Sigmoid colon (tissue), 7 donors: ENCODE results near the gene MBD2. TPM values are rescaled to one million over a fixed set of nuclear protein-coding genes. Genes with fewer than 3 reads are reported as not detected.

ENCODE experiments used
- DNase-seq: peaks from one replicate; pipeline ENCODE4 v3.0.0-alpha.2; 2019
- H3K27ac ChIP-seq, 4 donors: fragments of 200-600 bp; sonication (generic); one replicate each; pipeline ENCODE4 v1.5.1; 2016 to 2019; ENCODE audit warnings: mild to moderate bottlenecking in 1 of 4
- H3K27me3 ChIP-seq, 3 donors: fragments of 200-600 bp; sonication (generic); one replicate each; pipeline ENCODE4 v1.5.1; 2019; ENCODE audit warnings: mild to moderate bottlenecking in 1 of 3
- H3K36me3 ChIP-seq, 4 donors: fragments of 200-600 bp; sonication (generic); one replicate each; pipeline ENCODE4 v1.5.1; 2016 to 2019
- H3K4me1 ChIP-seq, 4 donors: fragments of 200-600 bp; sonication (generic); one replicate each; pipeline ENCODE4 v1.5.1; 2017 to 2019
- H3K4me3 ChIP-seq, 4 donors: fragments of 200-600 bp; sonication (generic); one replicate each; pipeline ENCODE4 v1.5.1; 2017 to 2019; ENCODE audit warnings: mild to moderate bottlenecking in 2 of 4, moderate library complexity in 1 of 4
- H3K9me3 ChIP-seq, 4 donors: fragments of 200-600 bp in 3 of 4; sonication (generic) in 3 of 4; one replicate each; pipeline versions ENCODE4 v1.5.1 to v1.6.1; 2013 to 2019
- EP300 ChIP-seq, 4 donors: sonication (generic); formaldehyde crosslinking; IDR thresholded peaks; one replicate each; pipeline ENCODE4 v1.6.1; 2017; ENCODE audit warnings: antibody characterized with exemption in 4 of 4
- POLR2A ChIP-seq, 2 donors: fragments of 450-650 bp; IDR thresholded peaks; one replicate each; pipeline ENCODE4 v1.6.1; 2016; ENCODE audit warnings: antibody characterized with exemption in 2 of 2, mild to moderate bottlenecking in 2 of 2, moderate library complexity in 2 of 2
- POLR2AphosphoS5 ChIP-seq, 4 donors: sonication (generic); formaldehyde crosslinking; IDR thresholded peaks; one replicate each; pipeline ENCODE4 v1.6.1; 2017; ENCODE audit warnings: antibody characterized with exemption in 4 of 4
- WGBS, 2 donors: extraction: QIAGEN DNeasy Blood & Tissue Kit; methylation state at CpG; one replicate each; pipeline ENCODE4 v1.1.7; 2013; 5-methylcytosine and 5-hydroxymethylcytosine counted together
- intact Hi-C: fragments of 100-400 bp; cut with DNase I; formaldehyde crosslinking; loops from one replicate; pipeline ENCODE4 v1.15.1; 2023
- polyA plus RNA-seq, 3 donors: library from polyadenylated mRNA; stranded (reverse); fragments of 200-250 nt; gene quantifications; one replicate each; pipeline ENCODE4 v1.2.3, GENCODE V29; 2013
- total RNA-seq, 4 donors: library from RNA; depleted of rRNA; stranded (reverse); fragments of >200 nt; gene quantifications; one replicate each; pipeline ENCODE4 v1.1.0, GENCODE V29; 2016
- TF ChIP-seq, protein P1 (sequence below), 4 experiments: fragments of 450-650 bp in 3 of 4; fragments of 200-600 bp in 1 of 4; IDR thresholded peaks; one replicate each; pipeline ENCODE4 v1.5.1; 2016 to 2019; ENCODE audit warnings: antibody characterized with exemption in 4 of 4, mild to moderate bottlenecking in 3 of 4, moderate library complexity in 2 of 4
- donor health status: healthy with polysubstance abuse.
- donor health status: Bipolar disorder and iron deficiency.
- donor health status: healthy.

Gene MBD2
- total and polyA plus RNA-seq, 7 donors = 21.4 to 36.7 (median 32.1) TPM

DNA sequence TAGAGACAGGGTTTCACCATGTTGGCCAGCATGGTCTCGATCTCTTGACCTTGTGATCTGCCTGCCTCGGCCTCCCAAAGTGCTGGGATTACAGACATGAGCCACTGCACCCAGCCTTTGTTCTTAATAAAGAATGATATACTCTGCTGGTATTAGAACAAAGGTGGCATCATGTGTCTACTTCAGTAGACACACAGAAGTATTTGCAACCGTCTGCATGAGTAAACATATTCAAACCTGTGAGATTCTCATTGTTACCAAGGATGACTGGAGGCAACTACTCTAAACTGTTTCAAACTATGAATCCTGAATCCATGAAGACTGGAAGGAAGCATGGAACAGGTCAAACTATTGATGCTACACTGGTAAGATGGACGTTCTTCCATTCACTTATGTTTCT, 32.1 kb downstream of the MBD2 start:
- DNase-seq = no peak

DNA sequence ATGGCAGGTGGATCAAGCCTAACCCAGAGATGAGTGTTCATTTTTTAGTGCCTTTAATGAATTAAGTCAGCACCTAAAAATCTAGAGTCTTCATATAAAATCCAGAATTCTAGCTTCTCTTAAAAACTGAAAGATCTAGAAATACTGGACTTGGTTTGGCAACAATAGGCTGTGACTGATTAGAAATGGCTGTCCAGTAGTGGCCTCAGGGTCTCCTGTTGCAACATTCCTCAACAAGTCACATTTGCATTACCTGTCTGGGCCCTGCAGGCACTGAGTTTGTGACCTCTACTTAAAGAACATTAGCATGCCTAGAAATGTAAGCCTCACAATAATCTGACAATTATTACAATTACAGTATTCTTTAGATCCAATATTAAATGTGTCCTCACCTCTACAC, 33.1 kb downstream of the MBD2 start:
- Histone ChIP-seq H3K9me3 (no peaks in the 10 kb centered on the region), H3K27me3 (no peaks in the 10 kb centered on the region), H3K4me3 (no peak overlapping the region), H3K27ac (no peak overlapping the region), H3K4me1 (no peaks in the 10 kb centered on the region), H3K36me3 (peaks cover 0 to 24% (median 6%) of the 10 kb centered on the region in 4 donors)
- intact Hi-C loops = no loop called here
- no peak for TF ChIP-seq POLR2AphosphoS5 (IDR thresholded peaks at IDR 0.05)
- TF ChIP-seq POLR2A (IDR thresholded peaks at IDR 0.05) = no peak
- TF ChIP-seq, protein P1, sequence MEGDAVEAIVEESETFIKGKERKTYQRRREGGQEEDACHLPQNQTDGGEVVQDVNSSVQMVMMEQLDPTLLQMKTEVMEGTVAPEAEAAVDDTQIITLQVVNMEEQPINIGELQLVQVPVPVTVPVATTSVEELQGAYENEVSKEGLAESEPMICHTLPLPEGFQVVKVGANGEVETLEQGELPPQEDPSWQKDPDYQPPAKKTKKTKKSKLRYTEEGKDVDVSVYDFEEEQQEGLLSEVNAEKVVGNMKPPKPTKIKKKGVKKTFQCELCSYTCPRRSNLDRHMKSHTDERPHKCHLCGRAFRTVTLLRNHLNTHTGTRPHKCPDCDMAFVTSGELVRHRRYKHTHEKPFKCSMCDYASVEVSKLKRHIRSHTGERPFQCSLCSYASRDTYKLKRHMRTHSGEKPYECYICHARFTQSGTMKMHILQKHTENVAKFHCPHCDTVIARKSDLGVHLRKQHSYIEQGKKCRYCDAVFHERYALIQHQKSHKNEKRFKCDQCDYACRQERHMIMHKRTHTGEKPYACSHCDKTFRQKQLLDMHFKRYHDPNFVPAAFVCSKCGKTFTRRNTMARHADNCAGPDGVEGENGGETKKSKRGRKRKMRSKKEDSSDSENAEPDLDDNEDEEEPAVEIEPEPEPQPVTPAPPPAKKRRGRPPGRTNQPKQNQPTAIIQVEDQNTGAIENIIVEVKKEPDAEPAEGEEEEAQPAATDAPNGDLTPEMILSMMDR (IDR thresholded peaks at IDR 0.05) = no peak
- no peak for TF ChIP-seq EP300 (IDR thresholded peaks at IDR 0.05)
- no peak for DNase-seq

More for the DNA sequence above, 32.1 kb downstream of the MBD2 start:
- peaks cover 0 to 14% (median 2%) of the 10 kb centered on the region in 4 donors for H3K36me3 ChIP-seq
- intact Hi-C loops = no loop called here
- no peaks in the 10 kb centered on the region for H3K4me1 ChIP-seq
- WGBS, 2 donors = 93 to 96% methylated on average over 4 of the region's 4 CpGs
- no peak overlapping the region for H3K4me3 ChIP-seq
- H3K27me3 ChIP-seq = no peaks in the 10 kb centered on the region
- TF ChIP-seq POLR2AphosphoS5 (IDR thresholded peaks at IDR 0.05) (no peak), EP300 (IDR thresholded peaks at IDR 0.05) (no peak), POLR2A (IDR thresholded peaks at IDR 0.05) (no peak)
- TF ChIP-seq, protein P1 (IDR thresholded peaks at IDR 0.05) = no peak
- H3K9me3 ChIP-seq = no peaks in the 10 kb centered on the region
- H3K27ac ChIP-seq = no peak overlapping the region

DNA sequence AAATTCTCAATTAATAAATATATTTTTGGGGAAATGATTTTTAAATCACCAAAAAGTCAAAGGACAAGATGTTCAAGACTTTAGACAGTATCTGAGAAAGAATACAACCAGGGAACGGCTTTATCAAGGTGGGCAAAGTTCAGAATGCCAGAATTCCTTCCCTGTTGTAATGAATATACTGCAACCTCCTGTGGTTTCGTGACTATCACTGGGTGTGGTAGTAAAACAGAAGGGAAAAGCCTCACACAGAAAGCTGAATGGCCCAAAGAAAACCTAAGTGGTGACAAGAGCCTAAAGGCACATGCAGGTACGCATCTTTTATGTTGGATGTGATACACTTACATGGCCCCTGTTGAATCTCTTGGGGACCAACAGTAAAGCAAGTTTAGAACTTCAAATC, 37.1 kb downstream of the MBD2 start:
- no peak for DNase-seq
- 20 to 72% methylated on average over 3 of the region's 3 CpGs for WGBS, 2 donors

DNA sequence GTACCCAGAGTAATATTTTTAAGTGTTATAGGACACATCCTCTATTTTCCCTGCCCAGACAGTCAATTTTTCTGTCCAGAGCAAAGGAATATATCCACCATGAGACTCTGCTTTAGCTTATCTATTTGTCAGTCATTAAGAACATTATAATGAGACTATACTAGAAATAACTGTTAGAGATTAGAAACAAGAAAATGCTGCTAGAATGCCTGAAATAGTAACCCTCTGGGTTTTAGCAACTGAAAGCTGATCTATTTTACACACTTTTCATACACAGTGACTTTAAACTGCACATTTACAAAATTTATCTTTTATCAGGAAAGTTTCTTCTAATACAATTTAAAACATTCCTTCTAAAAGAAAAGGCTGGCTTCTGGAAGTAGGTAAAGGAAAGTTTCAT, 39.6 kb downstream of the MBD2 start:
- no peak for DNase-seq
- no peak for TF ChIP-seq POLR2AphosphoS5 (IDR thresholded peaks at IDR 0.05)
- TF ChIP-seq EP300 (IDR thresholded peaks at IDR 0.05) = no peak
- TF ChIP-seq POLR2A (IDR thresholded peaks at IDR 0.05) = no peak
- TF ChIP-seq, protein P1 (IDR thresholded peaks at IDR 0.05) = no peak
- Histone ChIP-seq H3K27me3 (no peaks in the 10 kb centered on the region), H3K9me3 (no peaks in the 10 kb centered on the region), H3K4me1 (no peaks in the 10 kb centered on the region), H3K36me3 (peaks cover 0 to 34% (median 8%) of the 10 kb centered on the region in 4 donors), H3K4me3 (no peak overlapping the region), H3K27ac (no peak overlapping the region)
- intact Hi-C loops = no loop called here

More for the DNA sequence above, 37.1 kb downstream of the MBD2 start:
- intact Hi-C loops = no loop called here
- Histone ChIP-seq H3K27me3 (no peaks in the 10 kb centered on the region), H3K4me1 (no peaks in the 10 kb centered on the region), H3K9me3 (no peaks in the 10 kb centered on the region), H3K27ac (no peak overlapping the region), H3K36me3 (peaks cover 0 to 31% (median 6%) of the 10 kb centered on the region in 4 donors), H3K4me3 (no peak overlapping the region)
- TF ChIP-seq, protein P1 (IDR thresholded peaks at IDR 0.05) = no peak
- TF ChIP-seq POLR2AphosphoS5 (IDR thresholded peaks at IDR 0.05) (no peak), EP300 (IDR thresholded peaks at IDR 0.05) (no peak), POLR2A (IDR thresholded peaks at IDR 0.05) (no peak)

DNA sequence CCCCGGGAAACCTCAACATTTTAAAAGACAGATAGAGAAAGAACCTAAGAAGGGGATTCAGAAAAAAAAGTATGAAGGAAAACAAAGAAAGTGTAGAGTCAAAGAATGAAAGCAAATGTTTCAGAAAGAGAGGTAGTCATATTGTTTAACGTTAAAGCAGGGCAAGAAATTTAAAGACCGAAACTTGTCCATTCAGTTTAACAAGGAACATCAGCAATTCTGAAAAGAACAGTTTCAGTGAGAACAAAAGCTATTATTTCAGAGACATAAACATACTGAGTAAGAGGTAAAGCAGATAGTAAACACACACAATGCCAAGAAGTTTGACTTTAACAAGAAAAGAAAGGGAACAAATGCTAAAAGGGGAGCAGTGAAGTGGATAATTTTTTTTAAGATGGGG, 41.1 kb downstream of the MBD2 start:
- intact Hi-C loops = no loop called here
- no peaks in the 10 kb centered on the region for H3K9me3 ChIP-seq
- no peak overlapping the region for H3K4me3 ChIP-seq
- H3K4me1 ChIP-seq = no peaks in the 10 kb centered on the region
- H3K27ac ChIP-seq = no peak overlapping the region
- DNase-seq = no peak
- 85 to 89% methylated on average over 3 of the region's 3 CpGs for WGBS, 2 donors
- no peaks in the 10 kb centered on the region for H3K27me3 ChIP-seq
- H3K36me3 ChIP-seq = peaks cover 0 to 30% (median 8%) of the 10 kb centered on the region in 4 donors
- TF ChIP-seq EP300 (IDR thresholded peaks at IDR 0.05) (no peak), POLR2A (IDR thresholded peaks at IDR 0.05) (no peak), POLR2AphosphoS5 (IDR thresholded peaks at IDR 0.05) (no peak)
- TF ChIP-seq, protein P1 (IDR thresholded peaks at IDR 0.05) = no peak
